HG03469 (cell line): ENCODE results near the gene ACAT2.
"Not testable (repeated sequence)": the region's sequence is repeated elsewhere in the genome, so short reads cannot be mapped to it uniquely, and the experiment has no call there.

Source experiments
- ATAC-seq: cut with Tn5 transposase; IDR thresholded peaks from one replicate; pipeline ENCODE4 v1.9.1; 2021; ENCODE audit warnings: mild to moderate bottlenecking, moderate library complexity, moderate number of reproducible peaks; ENCODE audit not compliant: unreplicated experiment

ACAT2 gene

DNA sequence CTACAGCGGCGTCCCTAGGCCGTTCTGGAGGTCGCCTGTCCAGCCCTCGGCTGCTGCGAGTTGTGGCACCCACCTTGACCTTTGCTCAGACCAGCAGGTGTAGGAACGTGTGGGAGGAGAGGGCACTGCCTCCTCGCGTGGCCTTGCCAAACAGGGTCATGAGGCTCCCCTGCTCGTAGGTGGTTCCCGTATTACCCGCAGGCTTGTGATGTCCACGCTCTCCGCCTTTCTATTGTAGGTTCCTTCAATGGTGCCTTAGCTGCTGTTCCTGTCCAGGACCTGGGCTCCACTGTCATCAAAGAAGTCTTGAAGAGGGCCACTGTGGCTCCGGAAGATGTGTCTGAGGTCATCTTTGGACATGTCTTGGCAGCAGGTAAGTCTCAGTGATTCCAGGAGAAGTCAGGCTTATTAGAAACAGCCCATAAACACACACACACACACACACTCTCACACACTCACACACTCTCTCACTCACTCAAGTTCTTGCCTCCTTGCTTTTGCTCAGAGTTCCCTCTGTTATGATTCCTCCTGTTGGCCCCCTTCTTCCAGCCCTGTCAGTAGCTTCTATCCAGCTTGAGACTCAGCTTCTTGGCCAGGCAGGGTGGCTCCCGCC is 942 bp downstream of the ACAT2 start:
- no peak for ATAC-seq

DNA sequence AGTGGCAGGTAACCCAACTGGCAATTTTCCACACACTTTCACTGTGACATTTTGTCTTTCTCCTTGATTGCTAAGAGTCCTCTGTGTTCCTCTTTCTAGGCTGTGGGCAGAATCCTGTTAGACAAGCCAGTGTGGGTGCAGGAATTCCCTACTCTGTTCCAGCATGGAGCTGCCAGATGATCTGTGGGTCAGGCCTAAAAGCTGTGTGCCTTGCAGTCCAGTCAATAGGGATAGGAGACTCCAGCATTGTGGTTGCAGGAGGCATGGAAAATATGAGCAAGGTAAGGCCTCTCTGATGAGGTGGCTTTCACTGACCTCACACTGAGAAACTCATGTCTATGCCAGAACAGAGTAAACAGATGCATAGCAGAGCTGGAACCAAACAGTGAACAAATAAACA is 5.1 kb downstream of the ACAT2 start:
- ATAC-seq, result no peak

DNA sequence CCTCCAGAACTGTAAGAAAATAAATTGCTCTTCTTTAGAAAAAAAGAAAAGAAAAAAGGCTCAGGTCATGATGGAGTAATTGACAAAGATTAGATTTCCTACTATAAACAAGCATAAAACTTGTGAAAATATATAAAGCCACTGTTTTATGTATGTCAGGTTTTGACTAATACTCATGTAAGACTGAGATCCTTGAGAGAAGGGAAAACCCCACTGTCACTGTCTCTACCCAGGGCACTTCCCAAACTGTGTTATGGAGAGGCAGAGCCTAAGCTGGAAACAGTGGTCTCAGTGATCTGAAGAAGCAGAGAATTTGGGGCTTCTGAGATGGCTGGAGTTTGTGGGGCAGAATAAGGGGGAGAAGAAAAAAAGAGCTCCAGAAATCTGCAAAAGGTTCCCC is 7.6 kb downstream of the ACAT2 start:
- no peak for ATAC-seq

DNA sequence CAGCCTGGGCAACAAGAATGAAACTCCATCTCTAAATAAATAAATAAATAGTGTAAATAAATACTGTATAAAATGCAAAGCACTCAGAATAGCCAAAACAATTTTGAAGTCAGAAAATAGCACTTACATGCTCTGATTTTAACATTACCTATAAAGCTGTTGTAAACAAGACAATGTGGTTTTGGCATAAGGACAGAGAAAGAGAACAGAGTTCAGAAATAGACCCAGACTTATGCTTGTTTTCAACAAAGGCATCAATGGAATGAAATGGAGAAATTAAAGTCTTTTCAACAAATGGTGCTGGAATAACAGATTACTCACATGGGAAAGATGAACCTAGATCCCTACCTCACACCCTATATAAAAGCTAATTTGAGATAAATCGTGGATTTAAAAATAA is 10.4 kb downstream of the ACAT2 start:
- no peak for ATAC-seq

DNA sequence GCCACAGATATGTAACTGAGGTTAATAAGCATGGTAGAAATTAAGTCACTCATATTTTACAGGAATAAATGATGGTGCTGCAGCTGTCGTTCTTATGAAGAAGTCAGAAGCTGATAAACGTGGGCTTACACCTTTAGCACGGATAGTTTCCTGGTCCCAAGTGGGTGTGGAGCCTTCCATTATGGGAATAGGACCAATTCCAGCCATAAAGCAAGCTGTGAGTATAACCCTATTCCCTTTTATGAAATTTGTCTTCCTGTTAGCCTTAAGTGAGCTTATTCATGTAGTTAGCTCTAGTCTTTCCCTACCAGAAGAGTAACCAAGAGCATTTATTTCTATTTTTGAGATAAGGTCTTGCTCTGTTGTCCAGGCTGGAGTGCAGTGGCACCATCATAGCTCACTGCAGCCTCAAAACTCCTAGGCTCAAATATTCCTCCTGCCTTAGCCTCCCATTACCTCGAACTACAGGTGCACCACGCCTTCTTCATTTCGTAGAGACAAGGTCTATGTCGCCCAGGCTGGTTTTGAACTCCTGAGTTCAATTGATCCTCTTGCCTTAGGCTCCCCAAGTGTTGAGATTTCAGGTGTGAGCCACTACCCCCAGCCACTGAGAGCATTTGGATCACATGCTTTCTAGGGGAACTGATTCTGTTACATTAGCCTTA is 15.5 kb downstream of the ACAT2 start:
- no peak for ATAC-seq

DNA sequence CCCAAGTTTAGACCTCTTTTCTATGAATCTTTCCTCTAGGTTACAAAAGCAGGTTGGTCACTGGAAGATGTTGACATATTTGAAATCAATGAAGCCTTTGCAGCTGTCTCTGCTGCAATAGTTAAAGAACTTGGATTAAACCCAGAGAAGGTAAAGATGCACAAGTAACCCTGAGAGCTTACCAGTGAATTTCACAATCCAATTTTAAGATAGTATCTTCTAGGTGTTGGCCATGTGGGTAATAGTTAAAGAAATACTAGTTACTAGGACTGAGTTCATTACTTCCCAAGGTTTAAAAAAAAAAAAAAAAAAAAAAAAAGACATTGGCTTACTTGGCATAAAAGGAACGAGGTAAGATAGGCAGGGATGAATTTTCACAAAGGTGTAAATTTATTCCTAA is 16.3 kb downstream of the ACAT2 start:
- no peak for ATAC-seq

DNA sequence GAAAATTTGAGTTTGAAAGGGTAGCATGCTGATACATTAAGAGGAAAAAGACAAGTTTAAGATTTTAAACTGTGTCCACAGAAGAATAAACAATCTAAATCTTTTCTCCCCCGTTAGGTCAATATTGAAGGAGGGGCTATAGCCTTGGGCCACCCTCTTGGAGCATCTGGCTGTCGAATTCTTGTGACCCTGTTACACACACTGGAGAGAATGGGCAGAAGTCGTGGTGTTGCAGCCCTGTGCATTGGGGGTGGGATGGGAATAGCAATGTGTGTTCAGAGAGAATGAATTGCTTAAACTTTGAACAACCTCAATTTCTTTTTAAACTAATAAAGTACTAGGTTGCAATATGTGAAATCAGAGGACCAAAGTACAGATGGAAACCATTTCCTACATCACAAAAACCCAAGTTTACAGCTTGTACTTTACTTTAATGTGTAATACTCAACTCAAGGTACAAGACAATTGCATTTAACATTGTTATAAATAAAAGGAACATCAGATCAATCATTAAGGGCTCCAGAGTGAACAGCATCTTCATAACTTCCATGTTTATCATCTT is 16.8 kb downstream of the ACAT2 start:
- no peak for ATAC-seq

DNA sequence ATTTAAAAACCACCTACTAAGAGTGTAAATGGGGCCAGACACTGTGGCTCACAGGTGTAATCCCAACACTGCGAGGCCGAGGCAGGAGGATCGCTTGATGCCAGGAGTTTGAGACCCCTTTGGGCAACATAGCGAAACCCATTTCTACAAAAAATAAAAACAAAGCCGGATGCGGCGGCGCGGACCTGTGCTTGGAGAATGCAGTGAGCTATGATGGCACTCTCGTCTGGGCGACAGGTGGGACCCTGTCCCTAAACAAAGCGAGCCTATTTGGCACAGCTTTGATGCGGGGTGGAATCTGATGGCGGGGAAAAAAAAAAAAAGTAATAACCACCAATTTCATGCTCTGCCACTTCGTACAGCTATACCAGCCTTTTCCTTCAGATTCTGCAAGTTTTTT is 26.4 kb downstream of the ACAT2 start:
- ATAC-seq, result no peak

DNA sequence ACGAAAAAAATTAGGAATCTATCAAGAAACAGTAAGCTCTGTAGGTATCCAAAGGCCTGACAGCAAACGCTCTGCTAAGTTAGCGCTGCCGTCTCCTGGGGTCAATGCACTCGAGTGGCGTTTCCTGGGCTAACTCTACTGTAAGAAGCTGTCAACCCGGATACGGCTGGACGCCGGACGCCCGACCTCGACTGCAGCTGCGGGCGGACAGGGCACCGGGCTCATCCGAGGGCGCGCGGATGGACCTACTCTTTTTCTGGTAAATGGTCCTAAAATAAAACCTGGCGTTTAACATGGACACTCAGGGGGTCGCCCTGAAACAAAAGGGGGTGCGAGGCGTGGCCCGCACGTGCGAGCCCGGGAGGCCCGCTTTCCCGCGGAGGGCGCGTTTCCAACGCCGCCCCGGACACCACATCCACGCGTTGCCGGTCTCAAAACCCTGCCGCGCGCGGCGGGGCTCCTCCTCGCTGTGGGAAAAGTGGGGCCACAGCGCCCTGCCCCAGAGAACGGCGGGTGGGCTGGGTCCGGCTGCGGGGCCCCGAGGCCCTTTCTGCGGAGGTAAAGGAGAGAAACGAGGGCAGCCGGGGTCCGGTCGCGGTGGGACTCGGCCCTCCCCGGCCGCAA is 27.0 kb downstream of the ACAT2 start:
- no peak for ATAC-seq

DNA sequence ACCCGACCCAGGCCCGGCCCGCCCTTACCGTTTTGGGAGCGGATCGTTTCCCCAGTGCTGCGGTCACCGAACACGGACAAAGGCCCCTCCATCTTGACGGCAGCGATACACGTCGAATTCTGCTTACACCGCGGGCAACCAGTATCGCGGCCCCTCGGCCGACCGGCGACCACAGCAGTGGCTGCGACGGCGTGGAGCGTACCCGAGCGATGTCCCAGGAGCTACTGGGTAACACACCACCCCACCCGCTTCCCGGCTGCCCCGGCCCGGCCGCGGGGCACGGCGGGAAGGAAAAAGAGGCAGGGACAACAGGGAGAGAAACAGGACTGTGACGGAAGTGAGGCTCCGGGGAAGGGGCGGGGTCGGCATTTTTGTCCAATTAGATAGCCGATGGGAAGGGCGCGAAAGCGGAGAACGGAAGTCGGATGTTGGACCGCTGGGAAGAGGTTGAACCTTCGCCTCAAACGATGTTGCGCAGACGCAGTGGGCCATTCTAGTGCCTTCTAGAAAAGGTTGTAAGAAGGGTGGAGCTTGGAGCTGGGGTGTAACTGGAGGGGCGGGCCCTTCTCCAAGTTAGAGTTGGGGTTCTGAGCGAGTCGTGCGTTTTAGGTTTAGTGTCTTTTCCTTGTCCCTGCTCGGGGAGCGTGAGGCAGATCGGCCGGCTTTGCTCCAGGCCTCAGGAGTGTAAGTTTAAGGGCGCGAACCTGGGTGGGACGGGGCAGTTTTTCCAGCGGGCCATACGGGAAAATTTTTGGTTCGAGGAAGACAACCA is 27.7 kb downstream of the ACAT2 start, which contains the start of gene TCP1:
Gene TCP1 (minus strand): TSS at position 226 of the 772 bp plus-strand sequence. CDS start 134 bp downstream, at position 92.
- ATAC-seq, result peak; percentile 58

DNA sequence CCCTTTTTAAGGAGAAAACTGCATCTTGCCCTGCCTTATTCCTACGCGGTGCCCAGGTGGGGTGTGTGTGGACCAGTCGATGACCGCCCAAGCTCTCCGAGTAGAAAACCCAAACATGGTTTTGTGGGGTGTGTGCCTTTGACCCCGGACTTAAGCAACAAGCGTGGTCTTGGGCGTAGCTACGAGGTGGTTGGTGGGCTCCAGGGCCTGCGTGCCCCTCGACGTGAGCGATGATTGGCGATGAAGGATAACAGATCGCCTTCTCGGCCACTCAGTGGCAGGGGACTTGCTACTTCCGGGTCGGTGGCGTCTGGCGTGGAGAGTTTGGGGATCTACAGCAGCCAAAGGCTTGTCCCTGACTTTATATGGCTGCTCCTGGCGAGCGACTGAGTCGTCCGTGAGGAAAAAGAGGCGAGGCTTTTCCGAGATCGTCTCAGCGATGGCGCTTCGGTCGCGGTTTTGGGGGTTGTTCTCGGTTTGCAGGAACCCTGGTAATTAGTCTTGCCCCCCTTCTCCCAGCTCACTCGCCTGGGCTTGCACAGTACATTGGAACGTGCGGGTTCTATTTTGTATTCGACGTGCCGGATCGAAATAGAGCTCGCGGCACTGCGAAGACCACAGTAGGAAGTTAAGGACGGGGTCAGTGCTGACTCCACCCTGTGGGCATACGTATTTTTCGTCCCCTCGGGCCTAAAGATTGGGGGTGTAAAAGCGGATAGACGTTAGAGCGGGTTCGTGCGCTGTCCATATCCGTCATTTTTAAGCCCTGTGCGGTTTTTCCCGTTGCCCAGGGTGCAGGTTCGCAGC is 28.5 kb downstream of the ACAT2 start, which contains the start of gene MRPL18:
Gene MRPL18 (plus strand): TSS at position 319 of the 807 bp plus-strand sequence. CDS start 121 bp downstream, at position 440.
- peak; percentile 76 for ATAC-seq

DNA sequence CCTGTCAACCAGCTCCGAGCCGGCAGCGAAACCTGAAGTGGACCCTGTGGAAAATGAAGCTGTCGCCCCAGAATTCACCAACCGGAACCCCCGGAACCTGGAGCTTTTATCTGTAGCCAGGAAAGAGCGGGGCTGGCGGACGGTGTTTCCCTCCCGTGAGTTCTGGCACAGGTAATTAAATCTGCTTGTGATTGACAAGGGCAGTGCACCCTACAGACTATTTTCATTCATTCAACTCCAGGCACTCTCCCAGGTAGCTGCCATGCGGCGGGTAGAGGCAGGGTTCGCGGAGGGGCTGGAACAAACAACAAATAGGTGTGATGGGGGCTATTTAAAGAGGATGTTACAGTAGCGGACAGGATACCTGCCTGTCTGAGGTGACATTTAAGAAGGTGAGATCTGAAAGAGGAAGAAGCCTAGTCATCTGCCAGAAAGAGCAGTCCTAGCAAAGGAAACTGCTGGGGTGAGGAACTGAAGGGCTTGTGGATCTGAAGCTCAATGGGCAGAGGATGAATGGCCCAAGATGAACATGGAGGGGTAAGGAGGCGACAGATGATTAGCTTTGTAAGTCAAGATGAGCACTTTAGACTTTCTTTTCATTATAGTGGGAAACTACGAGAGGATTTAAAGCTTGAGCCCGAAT is 29.2 kb downstream of the ACAT2 start:
- ATAC-seq, result no peak

DNA sequence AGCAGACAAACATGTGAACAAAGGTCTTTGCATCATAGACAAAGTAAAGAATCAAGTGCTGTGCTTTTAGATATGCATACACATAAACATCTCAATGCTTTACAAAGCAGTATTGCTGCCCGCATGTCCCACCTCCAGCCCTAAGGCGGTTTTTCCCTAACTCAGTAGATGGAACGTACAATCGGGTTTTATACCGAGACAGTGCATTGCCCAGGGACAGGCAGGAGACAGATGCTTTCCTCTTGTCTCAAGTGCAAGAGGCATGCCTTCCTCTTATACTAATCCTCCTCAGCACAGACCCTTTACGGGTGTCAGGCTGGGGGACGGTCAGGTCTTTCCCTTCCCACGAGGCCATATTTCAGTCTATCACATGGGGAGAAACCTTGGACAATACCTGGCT is 33.1 kb downstream of the ACAT2 start:
- not testable (repeated sequence) for ATAC-seq

DNA sequence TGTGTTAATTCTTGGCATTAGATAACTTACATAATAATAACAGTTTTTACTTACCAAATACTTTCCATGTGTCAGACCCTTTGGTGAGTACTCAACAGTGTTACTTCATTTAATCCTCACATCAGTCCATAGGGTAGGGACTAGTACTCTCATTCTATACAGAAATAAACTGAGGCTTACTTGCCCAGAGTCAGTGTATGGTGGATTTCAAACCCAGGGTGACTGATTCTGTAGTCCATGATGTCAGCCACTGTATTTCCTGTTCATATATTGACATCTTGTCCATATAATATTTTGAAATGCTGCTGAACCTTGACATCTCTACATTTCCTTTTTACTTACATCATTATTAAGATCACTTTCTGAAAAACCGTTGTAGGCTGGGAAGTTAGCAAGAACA is 35.7 kb downstream of the ACAT2 start:
- ATAC-seq, result no peak

DNA sequence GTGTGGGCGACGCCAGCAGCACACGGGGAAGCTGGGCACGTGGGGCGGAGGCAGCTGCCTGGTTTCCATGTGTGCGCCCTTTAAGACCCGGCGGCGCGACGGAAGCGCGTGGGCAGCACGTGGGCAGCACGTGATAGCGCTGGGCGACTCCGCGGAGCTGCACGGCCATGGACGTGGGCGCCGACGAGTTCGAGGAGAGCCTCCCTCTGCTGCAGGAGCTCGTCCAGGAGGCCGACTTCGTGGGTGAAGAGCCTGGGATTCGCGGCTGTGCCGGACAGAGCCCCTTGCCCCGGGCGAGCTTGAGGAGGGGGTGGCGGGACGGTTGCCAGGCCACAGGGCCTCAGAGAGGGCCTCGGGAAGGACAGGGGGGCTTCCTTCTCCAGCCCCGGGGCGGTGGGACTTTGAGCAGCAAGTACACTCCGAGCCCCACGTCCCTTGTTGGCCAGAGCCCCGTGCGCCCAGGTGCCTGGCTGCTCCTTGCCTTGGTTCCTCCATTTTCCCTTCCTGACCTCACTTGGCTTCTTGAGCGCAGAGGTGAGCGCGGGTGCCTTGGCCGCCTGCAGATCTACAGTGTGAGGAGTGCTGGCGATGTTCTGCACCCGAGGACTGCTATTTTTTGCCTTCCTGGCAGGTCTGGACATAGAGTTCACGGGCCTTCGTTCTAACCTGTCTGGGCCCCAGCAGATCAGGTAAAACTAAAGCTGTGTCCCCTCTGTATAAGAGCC is 38.5 kb downstream of the ACAT2 start, which contains the start of gene PNLDC1:
Gene PNLDC1 (plus strand): TSS at position 136 of the 725 bp plus-strand sequence. CDS start 32 bp downstream, at position 168.
- ATAC-seq, result no peak

DNA sequence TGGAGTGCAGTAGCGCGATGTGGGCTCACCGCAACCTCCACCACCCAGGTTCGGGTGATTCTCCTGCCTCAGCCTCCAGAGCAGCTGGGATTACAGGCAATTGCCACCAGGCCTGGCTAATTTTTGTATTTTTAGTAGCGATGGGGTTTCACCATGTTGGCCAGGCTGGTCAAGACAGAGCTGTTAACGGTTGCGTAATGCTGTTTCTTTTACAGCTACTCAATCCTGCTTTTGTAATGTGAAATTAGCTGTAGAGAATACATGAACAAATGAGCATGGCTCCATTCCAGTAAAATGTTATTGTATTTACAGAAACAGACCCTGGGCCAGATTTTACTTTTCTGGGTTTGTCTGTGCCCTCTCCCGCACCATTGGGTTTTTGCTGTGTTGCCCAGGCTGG is 40.1 kb downstream of the ACAT2 start:
- no peak for ATAC-seq

DNA sequence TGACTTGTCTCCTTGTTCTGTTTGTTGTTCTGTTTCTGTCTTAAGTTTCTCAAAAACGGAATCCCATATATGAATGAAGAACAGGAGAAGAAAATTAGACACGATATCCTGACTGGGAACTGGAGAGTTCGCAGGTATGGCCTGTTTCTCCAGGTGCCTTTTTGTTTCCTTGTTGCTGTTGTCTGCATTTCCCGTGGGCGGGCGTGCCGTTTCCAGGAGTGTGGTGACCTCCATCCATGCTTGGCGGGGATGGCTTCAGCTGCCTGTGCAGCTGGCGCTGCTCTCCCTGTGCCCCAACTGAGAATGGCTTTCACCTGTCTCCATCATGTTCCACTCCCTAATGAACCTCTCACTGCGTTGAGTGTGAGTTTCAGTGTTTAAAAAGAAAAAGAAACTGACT is 42.7 kb downstream of the ACAT2 start:
- no peak for ATAC-seq

DNA sequence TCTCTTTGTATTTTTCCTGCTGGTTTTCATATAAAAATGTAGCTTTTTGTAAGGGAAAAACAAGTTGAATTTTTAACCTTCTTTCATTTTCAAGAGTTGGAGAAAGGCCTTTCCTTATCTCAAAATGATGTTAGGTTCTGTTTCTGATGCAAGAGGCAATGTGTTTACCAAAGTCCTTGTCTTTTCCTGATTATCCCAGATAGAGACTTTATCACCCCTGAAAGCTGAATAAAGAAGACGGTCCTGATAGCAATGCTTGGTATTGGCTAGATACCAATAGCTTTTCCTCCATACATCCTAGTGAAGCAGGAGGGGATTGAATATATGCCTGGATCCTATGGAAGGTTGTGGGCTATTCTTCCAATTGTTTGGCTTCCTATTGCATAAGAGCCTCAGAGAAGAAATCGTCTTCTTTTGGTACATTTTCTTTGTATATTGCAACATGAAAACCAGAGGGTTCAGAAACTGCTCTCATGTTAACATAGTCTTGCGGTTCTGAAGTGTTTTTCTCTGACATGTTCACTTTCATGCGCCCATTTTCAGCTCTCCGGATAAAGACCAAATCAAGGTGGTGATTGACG is 43.7 kb downstream of the ACAT2 start:
- ATAC-seq, result no peak

DNA sequence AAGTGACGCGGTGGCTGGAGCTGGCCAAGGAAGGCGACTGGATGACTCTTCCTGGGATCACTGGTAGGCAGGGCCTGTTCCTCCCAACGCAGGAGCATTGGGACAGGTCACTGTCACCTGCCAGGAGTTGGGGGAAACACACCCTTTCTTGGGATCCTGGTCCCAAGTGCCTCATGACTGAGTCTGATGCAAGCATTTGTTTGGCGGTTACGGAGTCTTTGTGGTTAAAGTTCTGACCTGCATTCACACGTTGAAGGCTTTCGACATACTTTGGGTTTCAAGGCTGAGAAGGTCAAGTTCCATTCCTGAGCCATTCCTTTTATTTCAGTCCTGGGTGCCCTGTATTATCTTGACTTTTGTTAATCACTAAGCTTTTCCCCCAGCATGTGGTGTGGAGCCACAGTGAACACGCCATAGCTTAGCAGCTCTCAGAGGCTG is 44.2 kb downstream of the ACAT2 start:
- no peak for ATAC-seq
